Fibroblast of the conjunctiva (primary cell): Measurements from ENCODE around the gene SHCBP1L.

Source experiments
- DNase-seq: peaks from one replicate; pipeline ENCODE4 v3.0.0-alpha.2; 2010; ENCODE audit warnings: low read depth

The SHCBP1L gene

GRCh38 chr1:182890927-182891610, 61.9 kb downstream of the SHCBP1L start:
- no peak for DNase-seq

GRCh38 chr1:182889997-182890396, 63.0 kb downstream of the SHCBP1L start:
- no peak for DNase-seq

GRCh38 chr1:182888736-182889531, 64.0 kb downstream of the SHCBP1L start:
- DNase-seq, result no peak

- no peak for DNase-seq
These were observed 66.0 kb downstream of the SHCBP1L start for GRCh38 chr1:182886985-182887384.

- DNase-seq, result no peak
These were observed 67.4 kb downstream of the SHCBP1L start for GRCh38 chr1:182885591-182885990.

GRCh38 chr1:182884872-182885271, 68.1 kb downstream of the SHCBP1L start:
- DNase-seq, result no peak

GRCh38 chr1:182877842-182878241, 75.1 kb downstream of the SHCBP1L start:
- DNase-seq, result no peak

- DNase-seq, result no peak
These were observed 75.6 kb downstream of the SHCBP1L start for GRCh38 chr1:182877331-182877730.

GRCh38 chr1:182875889-182876288, 77.1 kb downstream of the SHCBP1L start:
- no peak for DNase-seq

GRCh38 chr1:182872881-182873280, 80.1 kb downstream of the SHCBP1L start:
- DNase-seq, result no peak

GRCh38 chr1:182869241-182869666, 83.7 kb downstream of the SHCBP1L start:
- no peak for DNase-seq

GRCh38 chr1:182867861-182868260, 85.1 kb downstream of the SHCBP1L start:
- no peak for DNase-seq

- DNase-seq, result no peak
These were observed 89.0 kb downstream of the SHCBP1L start for GRCh38 chr1:182863940-182864339.

- no peak for DNase-seq
These were observed 90.1 kb downstream of the SHCBP1L start for GRCh38 chr1:182862827-182863226.

- no peak for DNase-seq
These were observed 91.0 kb downstream of the SHCBP1L start for GRCh38 chr1:182861994-182862393.

GRCh38 chr1:182860658-182861057, 92.3 kb downstream of the SHCBP1L start:
- DNase-seq, result no peak

- DNase-seq, result no peak
These were observed 95.8 kb downstream of the SHCBP1L start for GRCh38 chr1:182857212-182857611.

- DNase-seq, result peak; percentile 51
These were observed 97.1 kb downstream of the SHCBP1L start for GRCh38 chr1:182855911-182856310.

- no peak for DNase-seq
These were observed 101.1 kb downstream of the SHCBP1L start for GRCh38 chr1:182851825-182852224.

- no peak for DNase-seq
These were observed 102.6 kb downstream of the SHCBP1L start for GRCh38 chr1:182850319-182850718.
